Ascending aorta (tissue), 2 donors: ENCODE results near the gene HPSE. TPM values are rescaled to one million over a fixed set of nuclear protein-coding genes. Genes with fewer than 3 reads are reported as not detected.

Source experiments
- DNase-seq, 2 donors: peaks; one replicate each; pipeline ENCODE4 v3.0.0-alpha.2; 2019; ENCODE audit warnings: low spot score in 2 of 2
- H3K27ac ChIP-seq, 2 donors: fragments of 200-600 bp; sonication (generic); one replicate each; pipeline ENCODE4 v1.5.1; 2016 to 2017; ENCODE audit warnings: mild to moderate bottlenecking in 1 of 2
- H3K27me3 ChIP-seq: fragments of 200-600 bp; sonication (generic); one replicate; pipeline ENCODE4 v1.5.1; 2017
- H3K36me3 ChIP-seq, 2 donors: fragments of 200-600 bp; sonication (generic); one replicate each; pipeline ENCODE4 v1.5.1; 2016
- H3K4me1 ChIP-seq, 2 donors: fragments of 200-600 bp; sonication (generic); one replicate each; pipeline ENCODE4 v1.5.1; 2016 to 2017; ENCODE audit warnings: mild to moderate bottlenecking in 1 of 2
- H3K4me3 ChIP-seq, 2 donors: fragments of 200-600 bp; sonication (generic); one replicate each; pipeline ENCODE4 v1.5.1; 2016 to 2017; ENCODE audit warnings: mild to moderate bottlenecking in 1 of 2
- H3K9me3 ChIP-seq, 2 donors: fragments of 200-600 bp; sonication (generic); one replicate each; pipeline ENCODE4 v1.5.1; 2016
- CTCF ChIP-seq, 3 experiments: fragments of 200-600 bp in 2 of 3; fragments of 450-650 bp in 1 of 3; sonication (generic) in 2 of 3; IDR thresholded peaks; one replicate each; pipeline ENCODE4 v1.5.1; 2016 to 2019; ENCODE audit warnings: antibody characterized with exemption in 3 of 3, mild to moderate bottlenecking in 1 of 3, moderate library complexity in 1 of 3
- intact Hi-C: fragments of 100-400 bp; cut with DNase I; formaldehyde crosslinking; loops from one replicate; pipeline ENCODE4 v1.15.1; 2023
- total RNA-seq: library from RNA; depleted of rRNA; stranded (reverse); fragments of >200 nt; gene quantifications from one replicate; pipeline ENCODE4 v1.1.0, GENCODE V29; 2016

Gene HPSE
- total RNA-seq, 1 donor from 2014 or later = 1.7 TPM

- Histone ChIP-seq H3K36me3 (no peaks in the 10 kb centered on the region), H3K9me3 (no peaks in the 10 kb centered on the region), H3K4me1 (peaks cover 0 to 7% of the 10 kb centered on the region in 2 donors), H3K4me3 (no peak overlapping the region), H3K27me3 (no peaks in the 10 kb centered on the region), H3K27ac (no peak overlapping the region)
- intact Hi-C loops = no loop called here
- DNase-seq = no peak
- TF ChIP-seq CTCF (IDR thresholded peaks at IDR 0.05) = no peak
Observed at GRCh38 chr4:83353516-83353915, 18.9 kb upstream of the HPSE start.

- Histone ChIP-seq H3K9me3 (no peaks in the 10 kb centered on the region), H3K27me3 (no peaks in the 10 kb centered on the region), H3K27ac (no peak overlapping the region), H3K4me1 (no peaks in the 10 kb centered on the region), H3K4me3 (no peak overlapping the region), H3K36me3 (no peaks in the 10 kb centered on the region)
- TF ChIP-seq CTCF (IDR thresholded peaks at IDR 0.05) = no peak
- no peak for DNase-seq
- intact Hi-C loops = no loop called here
Observed at GRCh38 chr4:83348074-83348473, 13.4 kb upstream of the HPSE start.

GRCh38 chr4:83342476-83342875 lies 7.8 kb upstream of the HPSE start:
- no peaks in the 10 kb centered on the region for H3K27me3 ChIP-seq
- TF ChIP-seq CTCF (IDR thresholded peaks at IDR 0.05) = no peak
- intact Hi-C loops = no loop called here
- H3K4me1 ChIP-seq = no peaks in the 10 kb centered on the region
- peaks cover 0 to 8% of the 10 kb centered on the region in 2 donors for H3K9me3 ChIP-seq
- H3K4me3 ChIP-seq = no peak overlapping the region
- no peak for DNase-seq
- H3K36me3 ChIP-seq = no peaks in the 10 kb centered on the region
- no peak overlapping the region for H3K27ac ChIP-seq

- DNase-seq = no peak
- intact Hi-C loops = no loop called here
- Histone ChIP-seq H3K36me3 (no peaks in the 10 kb centered on the region), H3K4me3 (no peak overlapping the region), H3K27ac (no peak overlapping the region), H3K27me3 (no peaks in the 10 kb centered on the region), H3K4me1 (no peaks in the 10 kb centered on the region), H3K9me3 (peaks cover 0 to 8% of the 10 kb centered on the region in 2 donors)
- no peak for TF ChIP-seq CTCF (IDR thresholded peaks at IDR 0.05)
Observed at GRCh38 chr4:83340692-83341343, 6.2 kb upstream of the HPSE start.

- no peak overlapping the region for H3K27ac ChIP-seq
- peaks cover 3% of the 10 kb centered on the region in 2 donors for H3K4me1 ChIP-seq
- peaks cover 0 to 8% of the 10 kb centered on the region in 2 donors for H3K9me3 ChIP-seq
- H3K27me3 ChIP-seq = no peaks in the 10 kb centered on the region
- DNase-seq = no peak
- no peak for TF ChIP-seq CTCF (IDR thresholded peaks at IDR 0.05)
- no peak overlapping the region for H3K4me3 ChIP-seq
- intact Hi-C loops = no loop called here
- H3K36me3 ChIP-seq = no peaks in the 10 kb centered on the region
Observed at GRCh38 chr4:83339573-83339972, 4.9 kb upstream of the HPSE start.
